ENCODE measurements around the gene SV2B. TPM values are rescaled to one million over a fixed set of nuclear protein-coding genes. Genes with fewer than 3 reads are reported as not detected.

SV2B gene
- total and polyA plus RNA-seq, 2 experiments from 2014 or later, result 0.17 to 2.2 TPM

DNA sequence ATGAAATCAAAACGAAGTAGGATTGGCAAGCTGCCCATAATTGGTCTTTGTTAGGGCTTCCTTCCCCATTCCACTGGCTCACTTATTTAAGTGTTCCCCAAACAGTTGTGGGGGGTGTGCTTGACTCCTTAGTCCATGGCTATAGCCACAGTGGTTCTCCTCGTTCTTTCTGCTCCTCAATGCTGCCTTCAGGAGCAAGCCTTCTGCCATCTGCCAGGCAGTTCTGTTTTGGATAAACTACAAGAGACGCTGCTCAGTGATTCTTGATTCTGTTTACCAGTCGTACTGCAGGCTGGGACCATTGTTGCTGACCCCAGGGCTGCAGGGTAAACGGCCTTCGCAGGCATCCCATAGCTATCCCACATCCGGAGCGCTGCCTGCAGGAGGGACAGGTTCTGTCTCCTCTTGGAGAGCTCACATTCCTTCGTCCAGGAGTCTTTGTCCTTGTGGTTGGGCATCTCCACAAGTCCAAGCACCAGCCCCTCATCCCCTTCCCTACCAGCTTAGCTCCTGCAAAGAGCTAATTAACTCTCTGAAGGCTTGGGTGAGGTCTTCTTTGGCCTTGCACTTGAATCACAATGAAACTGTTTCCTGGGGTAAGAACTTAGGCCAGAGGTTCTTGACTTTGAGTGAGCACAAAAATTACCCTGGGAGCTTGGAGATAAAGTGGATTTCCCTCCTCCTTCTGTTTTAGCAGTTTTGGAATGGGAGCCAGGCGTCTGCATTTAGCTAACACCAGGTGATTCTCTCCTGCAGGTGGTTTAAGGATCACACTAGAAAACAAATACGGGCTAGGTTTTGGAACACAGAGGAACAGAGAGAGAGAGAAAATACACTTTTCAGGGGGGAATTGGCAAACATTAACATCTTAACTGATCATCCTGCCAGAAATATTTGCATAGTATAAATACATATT is 114.9 kb downstream of the SV2B start:
- H3K4me1 ChIP-seq (ENCODE audit: insufficient read depth), result no peaks in the 10 kb centered on the region
- H3K27ac ChIP-seq, result no peak overlapping the region
- no peaks in the 10 kb centered on the region for H3K9me3 ChIP-seq (ENCODE audit: low read depth)
- no peaks in the 10 kb centered on the region for H4K20me1 ChIP-seq (ENCODE audit: insufficient read depth, poor library complexity, severe bottlenecking)
- 70% methylated on average over 11 of the region's 11 CpGs for WGBS (ENCODE audit: low lambda C conversion rate, missing lambda C conversion rate)
- no peaks in the 10 kb centered on the region for H3K9me2 ChIP-seq (replicated peaks; ENCODE audit: insufficient read depth)
- H3K4me3 ChIP-seq, result no peak overlapping the region
- no peak for TF ChIP-seq CTCF (IDR thresholded peaks at IDR 0.05; ENCODE audit: poor library complexity)
- no peak for TF ChIP-seq EZH2phosphoT487 (IDR thresholded peaks at IDR 0.05; ENCODE audit: low read depth, severe bottlenecking, unreplicated experiment)
- TF ChIP-seq EZH2 (IDR thresholded peaks at IDR 0.05; ENCODE audit: borderline replicate concordance), result no peak
- H3K27me3 ChIP-seq, result peaks cover 4% of the 10 kb centered on the region
- H3K79me2 ChIP-seq, result no peaks in the 10 kb centered on the region
- no peak overlapping the region for H2AFZ ChIP-seq
- no peak for DNase-seq (ENCODE audit: low spot score)
- no peaks in the 10 kb centered on the region for H3K36me3 ChIP-seq (replicated peaks; ENCODE audit: insufficient read depth, low read depth)
- no peak overlapping the region for H3K4me2 ChIP-seq

- Histone ChIP-seq H2AFZ (no peak overlapping the region), H3K4me2 (no peak overlapping the region), H3K36me3 (replicated peaks; ENCODE audit: insufficient read depth, low read depth) (no peaks in the 10 kb centered on the region), H3K27me3 (peaks cover 4% of the 10 kb centered on the region), H3K4me3 (no peak overlapping the region), H3K9me3 (ENCODE audit: low read depth) (no peaks in the 10 kb centered on the region), H3K27ac (no peak overlapping the region), H4K20me1 (ENCODE audit: insufficient read depth, poor library complexity, severe bottlenecking) (no peaks in the 10 kb centered on the region), H3K79me2 (no peaks in the 10 kb centered on the region), H3K9me2 (replicated peaks; ENCODE audit: insufficient read depth) (no peaks in the 10 kb centered on the region), H3K4me1 (ENCODE audit: insufficient read depth) (no peaks in the 10 kb centered on the region)
- 82% methylated on average over 3 of the region's 3 CpGs for WGBS (ENCODE audit: low lambda C conversion rate, missing lambda C conversion rate)
- TF ChIP-seq EZH2phosphoT487 (IDR thresholded peaks at IDR 0.05; ENCODE audit: low read depth, severe bottlenecking, unreplicated experiment), result no peak
- DNase-seq (ENCODE audit: low spot score), result no peak
Observed at GRCh38 chr15:91216000-91216399, 115.9 kb downstream of the SV2B start.

DNA sequence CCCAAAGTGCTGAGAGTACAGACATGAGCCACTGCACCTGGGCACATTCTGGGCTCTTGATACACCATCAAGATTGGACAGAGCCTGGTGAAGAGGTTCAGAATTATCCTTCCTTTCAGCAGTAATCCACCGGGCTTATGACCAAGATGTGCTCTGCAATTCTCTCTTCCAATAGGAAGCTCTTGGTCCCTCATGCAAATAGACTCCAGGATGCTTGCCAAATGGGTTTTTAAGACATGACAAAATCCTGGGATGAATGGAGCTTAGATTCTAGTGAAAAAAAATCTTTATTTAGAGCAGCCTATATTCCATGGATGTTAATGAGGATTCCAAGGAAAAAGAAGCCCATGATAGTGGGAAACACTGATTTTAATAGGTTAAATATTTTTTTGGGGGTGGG is 119.1 kb downstream of the SV2B start:
- 84% methylated on average over 1 of the region's 1 CpG for whole genome bisulfite sequencing (ENCODE audit: low lambda C conversion rate, missing lambda C conversion rate)
- no peaks in the 10 kb centered on the region for H4K20me1 ChIP-seq (ENCODE audit: insufficient read depth, poor library complexity, severe bottlenecking)
- H3K4me1 ChIP-seq (ENCODE audit: insufficient read depth), result no peaks in the 10 kb centered on the region
- no peak overlapping the region for H2AFZ ChIP-seq
- peaks cover 14% of the 10 kb centered on the region for H3K27me3 ChIP-seq
- no peaks in the 10 kb centered on the region for H3K36me3 ChIP-seq (replicated peaks; ENCODE audit: insufficient read depth, low read depth)
- H3K4me2 ChIP-seq, result no peak overlapping the region
- H3K9me3 ChIP-seq (ENCODE audit: low read depth), result no peaks in the 10 kb centered on the region
- H3K27ac ChIP-seq, result no peak overlapping the region
- TF ChIP-seq EZH2 (IDR thresholded peaks at IDR 0.05; ENCODE audit: borderline replicate concordance) (no peak), CTCF (IDR thresholded peaks at IDR 0.05; ENCODE audit: poor library complexity) (no peak), EZH2phosphoT487 (IDR thresholded peaks at IDR 0.05; ENCODE audit: low read depth, severe bottlenecking, unreplicated experiment) (no peak)
- H3K4me3 ChIP-seq, result no peak overlapping the region
- H3K9me2 ChIP-seq (replicated peaks; ENCODE audit: insufficient read depth), result no peaks in the 10 kb centered on the region
- no peaks in the 10 kb centered on the region for H3K79me2 ChIP-seq
- DNase-seq (ENCODE audit: low spot score), result no peak

DNA sequence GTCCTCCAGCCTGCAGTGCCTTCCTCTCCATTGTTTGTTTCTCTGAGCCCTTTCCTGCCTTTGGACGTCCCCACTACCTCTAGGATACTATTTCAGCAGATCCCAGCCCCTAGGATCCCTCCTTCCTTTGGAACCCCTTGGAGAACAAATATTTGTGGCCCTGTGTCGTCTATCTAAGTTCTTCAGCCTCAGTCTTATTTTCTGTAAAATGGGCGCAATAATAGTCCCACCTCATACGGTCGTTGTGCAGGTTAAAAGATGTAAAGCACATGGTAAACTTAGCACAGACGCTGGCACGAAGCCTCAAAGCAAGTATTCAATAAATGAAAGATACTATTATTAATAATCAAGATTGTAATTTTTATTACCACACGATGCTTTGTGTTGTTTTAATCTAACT is 122.0 kb downstream of the SV2B start:
- H3K4me2 ChIP-seq, result no peak overlapping the region
- H4K20me1 ChIP-seq (ENCODE audit: insufficient read depth, poor library complexity, severe bottlenecking), result no peaks in the 10 kb centered on the region
- H3K4me1 ChIP-seq (ENCODE audit: insufficient read depth), result no peaks in the 10 kb centered on the region
- H3K9me2 ChIP-seq (replicated peaks; ENCODE audit: insufficient read depth), result no peaks in the 10 kb centered on the region
- DNase-seq (ENCODE audit: low spot score), result no peak
- peaks cover 14% of the 10 kb centered on the region for H3K27me3 ChIP-seq
- 84% methylated on average over 8 of the region's 8 CpGs for WGBS (ENCODE audit: low lambda C conversion rate, missing lambda C conversion rate)
- H3K79me2 ChIP-seq, result no peaks in the 10 kb centered on the region
- no peak for TF ChIP-seq EZH2phosphoT487 (IDR thresholded peaks at IDR 0.05; ENCODE audit: low read depth, severe bottlenecking, unreplicated experiment)
- TF ChIP-seq CTCF (IDR thresholded peaks at IDR 0.05; ENCODE audit: poor library complexity), result no peak
- TF ChIP-seq EZH2 (IDR thresholded peaks at IDR 0.05; ENCODE audit: borderline replicate concordance), result no peak
- no peaks in the 10 kb centered on the region for H3K36me3 ChIP-seq (replicated peaks; ENCODE audit: insufficient read depth, low read depth)
- H2AFZ ChIP-seq, result no peak overlapping the region
- H3K9me3 ChIP-seq (ENCODE audit: low read depth), result no peaks in the 10 kb centered on the region
- no peak overlapping the region for H3K4me3 ChIP-seq
- H3K27ac ChIP-seq, result no peak overlapping the region
